ENCODE results near the gene DHRS3. TPM values are rescaled to one million over a fixed set of nuclear protein-coding genes. Genes with fewer than 3 reads are reported as not detected.
A peak's percentile ranks its signal among the peaks of the same experiment; 100 is the strongest.

Gene DHRS3
- total and polyA plus RNA-seq, 2 of the 13 experiments (the other 11 are each of a cell fraction or from before 2014, with no cell fraction given): 48.5 to 90.5 TPM

DNA sequence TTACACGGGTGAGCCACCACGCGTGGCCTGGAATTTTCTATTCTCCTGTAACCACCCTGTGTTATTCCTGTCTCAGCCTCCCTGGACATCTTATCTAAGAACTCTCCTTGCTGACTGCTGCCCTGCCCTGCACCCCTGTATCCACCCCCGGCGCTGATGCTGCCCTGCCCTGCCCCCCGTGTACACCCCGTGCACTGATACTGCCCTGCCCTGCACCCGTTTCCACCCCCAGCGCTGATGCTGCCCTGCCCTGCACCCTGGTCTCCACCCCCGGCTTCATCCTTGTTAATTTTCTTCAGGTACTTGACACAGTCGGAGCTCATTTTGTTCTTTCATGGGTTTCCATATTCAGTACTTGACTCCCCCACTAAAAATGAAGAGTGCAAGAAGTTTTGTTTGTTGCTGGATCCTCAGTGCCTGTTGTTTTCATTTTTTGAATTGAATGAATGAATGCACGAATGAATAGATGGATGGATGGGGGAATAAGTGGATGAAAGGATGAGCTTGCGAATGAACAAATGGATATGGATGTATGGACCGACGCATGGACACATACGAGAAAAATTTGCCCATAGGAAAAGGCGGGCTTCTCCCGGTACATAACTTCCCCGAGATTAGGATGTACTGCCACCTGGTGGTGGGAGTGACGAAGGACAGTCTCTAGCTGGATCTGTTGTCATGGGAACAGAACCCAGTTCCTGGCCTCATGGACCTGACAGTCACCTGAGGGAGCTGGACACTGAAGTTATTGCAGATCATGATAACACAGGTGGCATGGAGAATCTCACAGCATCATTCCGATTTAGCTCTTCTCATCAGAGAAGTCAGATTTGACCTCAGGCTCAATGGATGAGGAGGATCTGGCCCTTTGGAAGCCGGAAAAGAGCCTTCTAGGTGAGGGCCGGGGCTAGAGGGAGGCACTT is 40.8 kb upstream of the DHRS3 start (continued):
- TF ChIP-seq RFX3 (CRISPR knock-in tag; IDR thresholded peaks at IDR 0.05) (peak; percentile 98), ZNF776 (CRISPR knock-in tag; IDR thresholded peaks at IDR 0.05) (no peak), CHD2 (IDR thresholded peaks at IDR 0.05; ENCODE audit: low read depth, low read length) (no peak), RFX1 (IDR thresholded peaks at IDR 0.05) (peak; percentile 88), KAT8 (CRISPR knock-in tag; IDR thresholded peaks at IDR 0.05) (0 out of 2 replicates have a peak, but pooled peaks have one; percentile 17), U2AF2 (IDR thresholded peaks at IDR 0.05; ENCODE audit: low read depth, low read length) (peak; percentile 78; the same call in 1 of the 2 replicates), XBP1 (CRISPR knock-in tag; IDR thresholded peaks at IDR 0.05) (no peak), NFATC3 (CRISPR knock-in tag; IDR thresholded peaks at IDR 0.05) (no peak), NRL (CRISPR knock-in tag; IDR thresholded peaks at IDR 0.05; ENCODE audit: borderline replicate concordance) (no peak), ZNF788 (CRISPR knock-in tag; IDR thresholded peaks at IDR 0.05; ENCODE audit: borderline replicate concordance) (peak; percentile 36; the same call in 1 of the 2 replicates), SATB2 (CRISPR knock-in tag; IDR thresholded peaks at IDR 0.05) (no peak), MXI1 (IDR thresholded peaks at IDR 0.05; ENCODE audit: borderline replicate concordance, low read depth, low read length) (peak; percentile 79; the same call in 1 of the 3 replicates), SCMH1 (CRISPR knock-in tag; IDR thresholded peaks at IDR 0.05; ENCODE audit: borderline replicate concordance) (no peak)
- TF ChIP-seq, protein P1, sequence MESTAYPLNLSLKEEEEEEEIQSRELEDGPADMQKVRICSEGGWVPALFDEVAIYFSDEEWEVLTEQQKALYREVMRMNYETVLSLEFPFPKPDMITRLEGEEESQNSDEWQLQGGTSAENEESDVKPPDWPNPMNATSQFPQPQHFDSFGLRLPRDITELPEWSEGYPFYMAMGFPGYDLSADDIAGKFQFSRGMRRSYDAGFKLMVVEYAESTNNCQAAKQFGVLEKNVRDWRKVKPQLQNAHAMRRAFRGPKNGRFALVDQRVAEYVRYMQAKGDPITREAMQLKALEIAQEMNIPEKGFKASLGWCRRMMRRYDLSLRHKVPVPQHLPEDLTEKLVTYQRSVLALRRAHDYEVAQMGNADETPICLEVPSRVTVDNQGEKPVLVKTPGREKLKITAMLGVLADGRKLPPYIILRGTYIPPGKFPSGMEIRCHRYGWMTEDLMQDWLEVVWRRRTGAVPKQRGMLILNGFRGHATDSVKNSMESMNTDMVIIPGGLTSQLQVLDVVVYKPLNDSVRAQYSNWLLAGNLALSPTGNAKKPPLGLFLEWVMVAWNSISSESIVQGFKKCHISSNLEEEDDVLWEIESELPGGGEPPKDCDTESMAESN (CRISPR knock-in tag; conservative IDR thresholded peaks at IDR 0.05): peak; percentile 91; the same call in 1 of the 2 replicates
- TF ChIP-seq, protein P2, sequence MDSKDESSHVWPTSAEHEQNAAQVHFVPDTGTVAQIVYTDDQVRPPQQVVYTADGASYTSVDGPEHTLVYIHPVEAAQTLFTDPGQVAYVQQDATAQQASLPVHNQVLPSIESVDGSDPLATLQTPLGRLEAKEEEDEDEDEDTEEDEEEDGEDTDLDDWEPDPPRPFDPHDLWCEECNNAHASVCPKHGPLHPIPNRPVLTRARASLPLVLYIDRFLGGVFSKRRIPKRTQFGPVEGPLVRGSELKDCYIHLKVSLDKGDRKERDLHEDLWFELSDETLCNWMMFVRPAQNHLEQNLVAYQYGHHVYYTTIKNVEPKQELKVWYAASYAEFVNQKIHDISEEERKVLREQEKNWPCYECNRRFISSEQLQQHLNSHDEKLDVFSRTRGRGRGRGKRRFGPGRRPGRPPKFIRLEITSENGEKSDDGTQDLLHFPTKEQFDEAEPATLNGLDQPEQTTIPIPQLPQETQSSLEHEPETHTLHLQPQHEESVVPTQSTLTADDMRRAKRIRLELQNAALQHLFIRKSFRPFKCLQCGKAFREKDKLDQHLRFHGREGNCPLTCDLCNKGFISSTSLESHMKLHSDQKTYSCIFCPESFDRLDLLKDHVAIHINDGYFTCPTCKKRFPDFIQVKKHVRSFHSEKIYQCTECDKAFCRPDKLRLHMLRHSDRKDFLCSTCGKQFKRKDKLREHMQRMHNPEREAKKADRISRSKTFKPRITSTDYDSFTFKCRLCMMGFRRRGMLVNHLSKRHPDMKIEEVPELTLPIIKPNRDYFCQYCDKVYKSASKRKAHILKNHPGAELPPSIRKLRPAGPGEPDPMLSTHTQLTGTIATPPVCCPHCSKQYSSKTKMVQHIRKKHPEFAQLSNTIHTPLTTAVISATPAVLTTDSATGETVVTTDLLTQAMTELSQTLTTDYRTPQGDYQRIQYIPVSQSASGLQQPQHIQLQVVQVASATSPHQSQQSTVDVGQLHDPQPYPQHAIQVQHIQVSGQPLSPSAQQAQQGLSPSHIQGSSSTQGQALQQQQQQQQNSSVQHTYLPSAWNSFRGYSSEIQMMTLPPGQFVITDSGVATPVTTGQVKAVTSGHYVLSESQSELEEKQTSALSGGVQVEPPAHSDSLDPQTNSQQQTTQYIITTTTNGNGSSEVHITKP (CRISPR knock-in tag; IDR thresholded peaks at IDR 0.05; ENCODE audit: low read depth): no peak
- TF ChIP-seq, protein P3, sequence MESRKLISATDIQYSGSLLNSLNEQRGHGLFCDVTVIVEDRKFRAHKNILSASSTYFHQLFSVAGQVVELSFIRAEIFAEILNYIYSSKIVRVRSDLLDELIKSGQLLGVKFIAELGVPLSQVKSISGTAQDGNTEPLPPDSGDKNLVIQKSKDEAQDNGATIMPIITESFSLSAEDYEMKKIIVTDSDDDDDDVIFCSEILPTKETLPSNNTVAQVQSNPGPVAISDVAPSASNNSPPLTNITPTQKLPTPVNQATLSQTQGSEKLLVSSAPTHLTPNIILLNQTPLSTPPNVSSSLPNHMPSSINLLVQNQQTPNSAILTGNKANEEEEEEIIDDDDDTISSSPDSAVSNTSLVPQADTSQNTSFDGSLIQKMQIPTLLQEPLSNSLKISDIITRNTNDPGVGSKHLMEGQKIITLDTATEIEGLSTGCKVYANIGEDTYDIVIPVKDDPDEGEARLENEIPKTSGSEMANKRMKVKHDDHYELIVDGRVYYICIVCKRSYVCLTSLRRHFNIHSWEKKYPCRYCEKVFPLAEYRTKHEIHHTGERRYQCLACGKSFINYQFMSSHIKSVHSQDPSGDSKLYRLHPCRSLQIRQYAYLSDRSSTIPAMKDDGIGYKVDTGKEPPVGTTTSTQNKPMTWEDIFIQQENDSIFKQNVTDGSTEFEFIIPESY (CRISPR knock-in tag; IDR thresholded peaks at IDR 0.05): 0 out of 2 replicates have a peak, but pooled peaks have one; percentile 51
- TF ChIP-seq, protein P4, sequence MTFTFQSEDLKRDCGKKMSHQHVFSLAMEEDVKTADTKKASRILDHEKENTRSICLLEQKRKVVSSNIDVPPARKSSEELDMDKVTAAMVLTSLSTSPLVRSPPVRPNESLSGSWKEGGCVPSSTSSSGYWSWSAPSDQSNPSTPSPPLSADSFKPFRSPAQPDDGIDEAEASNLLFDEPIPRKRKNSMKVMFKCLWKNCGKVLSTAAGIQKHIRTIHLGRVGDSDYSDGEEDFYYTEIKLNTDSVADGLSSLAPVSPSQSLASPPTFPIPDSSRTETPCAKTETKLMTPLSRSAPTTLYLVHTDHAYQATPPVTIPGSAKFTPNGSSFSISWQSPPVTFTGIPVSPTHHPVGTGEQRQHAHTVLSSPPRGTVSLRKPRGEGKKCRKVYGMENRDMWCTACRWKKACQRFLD (CRISPR knock-in tag; IDR thresholded peaks at IDR 0.05; ENCODE audit: borderline replicate concordance): no peak
- TF ChIP-seq, protein P5, sequence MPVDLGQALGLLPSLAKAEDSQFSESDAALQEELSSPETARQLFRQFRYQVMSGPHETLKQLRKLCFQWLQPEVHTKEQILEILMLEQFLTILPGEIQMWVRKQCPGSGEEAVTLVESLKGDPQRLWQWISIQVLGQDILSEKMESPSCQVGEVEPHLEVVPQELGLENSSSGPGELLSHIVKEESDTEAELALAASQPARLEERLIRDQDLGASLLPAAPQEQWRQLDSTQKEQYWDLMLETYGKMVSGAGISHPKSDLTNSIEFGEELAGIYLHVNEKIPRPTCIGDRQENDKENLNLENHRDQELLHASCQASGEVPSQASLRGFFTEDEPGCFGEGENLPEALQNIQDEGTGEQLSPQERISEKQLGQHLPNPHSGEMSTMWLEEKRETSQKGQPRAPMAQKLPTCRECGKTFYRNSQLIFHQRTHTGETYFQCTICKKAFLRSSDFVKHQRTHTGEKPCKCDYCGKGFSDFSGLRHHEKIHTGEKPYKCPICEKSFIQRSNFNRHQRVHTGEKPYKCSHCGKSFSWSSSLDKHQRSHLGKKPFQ (CRISPR knock-in tag; IDR thresholded peaks at IDR 0.05; ENCODE audit: insufficient replicate concordance): no peak
